ENCODE results near the gene DICER1. TPM values are rescaled to one million over a fixed set of nuclear protein-coding genes. Genes with fewer than 3 reads are reported as not detected.
A peak's percentile ranks its signal among the peaks of the same experiment; 100 is the strongest.
"Not testable (repeated sequence)": the region's sequence is repeated elsewhere in the genome, so short reads cannot be mapped to it uniquely, and the experiment has no call there.

DICER1 gene
- polyA plus RNA-seq, 1 donor from 2014 or later = 17.9 TPM

- peaks cover 0 to 9% (median 0%) of the 10 kb centered on the region in 3 donors for H3K9me3 Mint-ChIP-seq
- H3K4me1 Mint-ChIP-seq = peaks cover 0 to 4% (median 0%) of the 10 kb centered on the region in 3 donors
- H3K4me3 Mint-ChIP-seq = no peak overlapping the region
- H3K36me3 Mint-ChIP-seq = peaks cover 18% of the 10 kb centered on the region
- peaks cover 15% of the 10 kb centered on the region for H3K27me3 Mint-ChIP-seq
- H3K27ac Mint-ChIP-seq = no peak overlapping the region
Observed at GRCh38 chr14:95190857-95191256, 33.5 kb upstream of the DICER1 start.

GRCh38 chr14:95190346-95190840 is 33.1 kb upstream of the DICER1 start:
- H3K36me3 Mint-ChIP-seq = peaks cover 16% of the 10 kb centered on the region
- peaks cover 0 to 4% (median 0%) of the 10 kb centered on the region in 3 donors for H3K4me1 Mint-ChIP-seq
- no peak overlapping the region for H3K4me3 Mint-ChIP-seq
- H3K27me3 Mint-ChIP-seq = peaks cover 20% of the 10 kb centered on the region
- no peak overlapping the region for H3K27ac Mint-ChIP-seq
- peaks cover 0 to 9% (median 0%) of the 10 kb centered on the region in 3 donors for H3K9me3 Mint-ChIP-seq

- Mint-ChIP-seq H3K36me3 (peaks cover 15% of the 10 kb centered on the region), H3K9me3 (peaks cover 0 to 9% (median 0%) of the 10 kb centered on the region in 3 donors), H3K27ac (no peak overlapping the region), H3K27me3 (peaks cover 26% of the 10 kb centered on the region), H3K4me3 (no peak overlapping the region), H3K4me1 (peaks cover 0 to 4% (median 0%) of the 10 kb centered on the region in 3 donors)
Observed at GRCh38 chr14:95189367-95190132, 32.2 kb upstream of the DICER1 start.

GRCh38 chr14:95188380-95188779 is 31.1 kb upstream of the DICER1 start:
- no peak overlapping the region for H3K27ac Mint-ChIP-seq
- peaks cover 28% of the 10 kb centered on the region for H3K27me3 Mint-ChIP-seq
- peaks cover 0 to 4% (median 0%) of the 10 kb centered on the region in 3 donors for H3K4me1 Mint-ChIP-seq
- peak overlapping the region in 1 of 4 donors; percentile 65 for H3K4me3 Mint-ChIP-seq
- peaks cover 0 to 9% (median 2%) of the 10 kb centered on the region in 3 donors for H3K9me3 Mint-ChIP-seq
- peaks cover 12% of the 10 kb centered on the region for H3K36me3 Mint-ChIP-seq

- H3K9me3 Mint-ChIP-seq = peaks cover 0 to 9% (median 2%) of the 10 kb centered on the region in 3 donors
- H3K4me1 Mint-ChIP-seq = peaks cover 0 to 4% (median 0%) of the 10 kb centered on the region in 3 donors
- no peak overlapping the region for H3K27ac Mint-ChIP-seq
Observed at GRCh38 chr14:95185767-95186392, 28.6 kb upstream of the DICER1 start.

GRCh38 chr14:95185033-95185766 is 27.9 kb upstream of the DICER1 start:
- peaks cover 12% of the 10 kb centered on the region for H3K36me3 Mint-ChIP-seq
- no peak overlapping the region for H3K27ac Mint-ChIP-seq
- H3K27me3 Mint-ChIP-seq = peaks cover 28% of the 10 kb centered on the region
- no peak overlapping the region for H3K4me3 Mint-ChIP-seq
- peaks cover 0 to 4% (median 0%) of the 10 kb centered on the region in 3 donors for H3K4me1 Mint-ChIP-seq
- peaks cover 0 to 9% (median 2%) of the 10 kb centered on the region in 3 donors for H3K9me3 Mint-ChIP-seq

More at GRCh38 chr14:95185767-95186392, 28.6 kb upstream of the DICER1 start:
- Mint-ChIP-seq H3K4me3 (no peak overlapping the region), H3K27me3 (peaks cover 28% of the 10 kb centered on the region), H3K36me3 (peaks cover 12% of the 10 kb centered on the region)

- peaks cover 0 to 4% (median 0%) of the 10 kb centered on the region in 3 donors for H3K4me1 Mint-ChIP-seq
- H3K27ac Mint-ChIP-seq = no peak overlapping the region
- H3K9me3 Mint-ChIP-seq = peaks cover 0 to 9% (median 2%) of the 10 kb centered on the region in 3 donors
- H3K27me3 Mint-ChIP-seq = peaks cover 28% of the 10 kb centered on the region
- H3K36me3 Mint-ChIP-seq = peaks cover 8% of the 10 kb centered on the region
- no peak overlapping the region for H3K4me3 Mint-ChIP-seq
Observed at GRCh38 chr14:95184413-95184790, 27.1 kb upstream of the DICER1 start.

- Mint-ChIP-seq H3K4me1 (peaks cover 0 to 4% (median 0%) of the 10 kb centered on the region in 3 donors), H3K27ac (no peak overlapping the region), H3K27me3 (peaks cover 27% of the 10 kb centered on the region), H3K4me3 (peak overlapping the region in 1 of 4 donors; percentile 7), H3K36me3 (peaks cover 6% of the 10 kb centered on the region), H3K9me3 (peaks cover 0 to 9% (median 2%) of the 10 kb centered on the region in 3 donors)
Observed at GRCh38 chr14:95183532-95184412, 26.4 kb upstream of the DICER1 start.

- Mint-ChIP-seq H3K27me3 (peaks cover 22% of the 10 kb centered on the region), H3K27ac (no peak overlapping the region), H3K4me3 (no peak overlapping the region), H3K4me1 (peaks cover 0 to 2% (median 0%) of the 10 kb centered on the region in 3 donors), H3K9me3 (peaks cover 0 to 4% (median 2%) of the 10 kb centered on the region in 3 donors), H3K36me3 (peaks cover 2% of the 10 kb centered on the region)
Observed at GRCh38 chr14:95183082-95183481, 25.8 kb upstream of the DICER1 start.

GRCh38 chr14:95182379-95182778 is 25.1 kb upstream of the DICER1 start:
- H3K9me3 Mint-ChIP-seq = peaks cover 0 to 2% (median 0%) of the 10 kb centered on the region in 3 donors
- H3K4me3 Mint-ChIP-seq = no peak overlapping the region
- H3K4me1 Mint-ChIP-seq = no peaks in the 10 kb centered on the region
- no peaks in the 10 kb centered on the region for H3K36me3 Mint-ChIP-seq
- no peak overlapping the region for H3K27ac Mint-ChIP-seq
- peaks cover 22% of the 10 kb centered on the region for H3K27me3 Mint-ChIP-seq

- peaks cover 0 to 2% (median 0%) of the 10 kb centered on the region in 3 donors for H3K9me3 Mint-ChIP-seq
- no peaks in the 10 kb centered on the region for H3K36me3 Mint-ChIP-seq
- peaks cover 15% of the 10 kb centered on the region for H3K27me3 Mint-ChIP-seq
- H3K27ac Mint-ChIP-seq = peak overlapping the region in 1 of 3 donors; percentile 5
- H3K4me1 Mint-ChIP-seq = no peaks in the 10 kb centered on the region
- no peak overlapping the region for H3K4me3 Mint-ChIP-seq
Observed at GRCh38 chr14:95180966-95181741, 23.8 kb upstream of the DICER1 start.

GRCh38 chr14:95175670-95176069 is 18.3 kb upstream of the DICER1 start:
- not testable (repeated sequence) for H3K27me3 Mint-ChIP-seq, H3K9me3 Mint-ChIP-seq, H3K36me3 Mint-ChIP-seq, H3K4me3 Mint-ChIP-seq, H3K4me1 Mint-ChIP-seq, H3K27ac Mint-ChIP-seq

GRCh38 chr14:95174184-95174792 is 17.0 kb upstream of the DICER1 start:
- Mint-ChIP-seq H3K4me3 (peak overlapping the region in 1 of 4 donors; percentile 2), H3K27me3 (no peaks in the 10 kb centered on the region), H3K27ac (no peak overlapping the region), H3K36me3 (no peaks in the 10 kb centered on the region), H3K9me3 (no peaks in the 10 kb centered on the region), H3K4me1 (no peaks in the 10 kb centered on the region)

Measured in IgD-negative memory B cell (primary cell).